Stomach (tissue), 9 donors: ENCODE measurements around the gene SPOCK3. TPM values are rescaled to one million over a fixed set of nuclear protein-coding genes. Genes with fewer than 3 reads are reported as not detected.
"Not testable (repeated sequence)": the region's sequence is repeated elsewhere in the genome, so short reads cannot be mapped to it uniquely, and the experiment has no call there.

Source experiments
- DNase-seq, 2 donors: peaks; one replicate each; pipeline versions ENCODE4 v3.0.0 to v3.0.0-alpha.2; 2013 to 2019
- H3K27ac ChIP-seq, 5 donors: fragments of 200-600 bp in 4 of 5; sonication (generic) in 4 of 5; one replicate each; pipeline ENCODE4 v1.5.1; 2013 to 2019; ENCODE audit warnings: mild to moderate bottlenecking in 1 of 5, moderate library complexity in 1 of 5
- H3K27me3 ChIP-seq, 3 donors: fragments of 200-600 bp; sonication (generic); one replicate each; pipeline ENCODE4 v1.5.1; 2017 to 2019; ENCODE audit warnings: mixed run types in 1 of 3
- H3K36me3 ChIP-seq, 4 donors: fragments of 200-600 bp; sonication (generic); 1 replicate in 3 of 4; 2 replicates in 1 of 4; pipeline ENCODE4 v1.5.1; 2016 to 2019
- H3K4me1 ChIP-seq, 4 donors: fragments of 200-600 bp; sonication (generic); one replicate each; pipeline ENCODE4 v1.5.1; 2016 to 2019
- H3K4me3 ChIP-seq, 4 donors: fragments of 200-600 bp; sonication (generic) in 3 of 4; one replicate each; pipeline ENCODE4 v1.5.1; 2016 to 2019; ENCODE audit warnings: mild to moderate bottlenecking in 1 of 4
- H3K9me3 ChIP-seq, 4 donors: fragments of 200-600 bp; sonication (generic); one replicate each; pipeline ENCODE4 v1.5.1; 2016 to 2019
- EP300 ChIP-seq: sonication (generic); formaldehyde crosslinking; IDR thresholded peaks from one replicate; pipeline ENCODE4 v1.6.1; 2017; ENCODE audit warnings: antibody characterized with exemption
- POLR2A ChIP-seq, 4 donors: fragments of 450-650 bp; IDR thresholded peaks; one replicate each; pipeline ENCODE4 v1.6.1; 2016; ENCODE audit warnings: antibody characterized with exemption in 4 of 4, control low read depth in 2 of 4, mild to moderate bottlenecking in 1 of 4, moderate library complexity in 1 of 4
- POLR2AphosphoS5 ChIP-seq, 3 donors: sonication (generic); formaldehyde crosslinking; IDR thresholded peaks; one replicate each; pipeline ENCODE4 v1.6.1; 2016; ENCODE audit warnings: antibody characterized with exemption in 3 of 3
- WGBS, 5 donors: extraction: QIAGEN DNeasy Blood & Tissue Kit in 3 of 5; methylation state at CpG; one replicate each; pipeline versions ENCODE4 v1.1.5 to v1.1.7; 2013 to 2018; 5-methylcytosine and 5-hydroxymethylcytosine counted together
- intact Hi-C: fragments of 100-400 bp; cut with DNase I; formaldehyde crosslinking; loops from one replicate; pipeline ENCODE4 v1.15.1; 2023; ENCODE audit warnings: low total_unique reads
- polyA plus RNA-seq, 3 donors: library from polyadenylated mRNA; stranded (reverse); fragments of 200-250 nt; gene quantifications; one replicate each; pipeline ENCODE4 v1.2.3, GENCODE V29; 2013
- total RNA-seq, 5 donors: library from RNA; depleted of rRNA; stranded (reverse); fragments of >200 nt; gene quantifications; one replicate each; pipeline versions ENCODE4 v1.1.0 to v1.2.3, GENCODE V29; 2014 to 2016
- TF ChIP-seq, protein P1 (sequence below), 7 experiments: fragments of 450-650 bp in 4 of 7; fragments of 200-600 bp in 3 of 7; sonication (generic) in 3 of 7; IDR thresholded peaks; one replicate each; pipeline ENCODE4 v1.5.1; 2016 to 2019; ENCODE audit warnings: antibody characterized with exemption in 7 of 7, control low read depth in 2 of 7, mild to moderate bottlenecking in 1 of 7
- donor health status: healthy with polysubstance abuse.
- donor health status: Bipolar disorder and iron deficiency.
- donor health status: healthy.

The SPOCK3 gene
- total and polyA plus RNA-seq, 8 donors, result 0.33 to 6.1 (median 1.8) TPM; not detected in 5

DNA sequence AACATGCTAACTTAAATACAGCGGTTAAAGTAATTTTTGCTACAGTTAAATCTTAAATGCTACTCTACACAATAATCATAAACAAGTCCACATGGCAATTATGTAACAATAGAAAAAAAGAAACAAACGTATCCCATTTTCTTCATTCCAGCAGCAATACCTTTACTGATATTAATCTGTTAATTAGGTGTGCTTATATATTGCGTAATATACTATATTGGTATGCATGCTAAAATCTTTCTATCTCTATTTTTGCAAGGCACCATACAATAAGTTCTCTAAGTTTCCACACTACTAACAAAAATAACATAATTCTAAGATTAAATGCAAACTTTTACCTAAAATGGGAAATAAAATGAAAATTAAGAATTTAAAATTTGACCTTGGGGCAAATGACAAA lies 500.6 kb downstream of the SPOCK3 start:
- no peak for TF ChIP-seq EP300
- TF ChIP-seq, protein P1, sequence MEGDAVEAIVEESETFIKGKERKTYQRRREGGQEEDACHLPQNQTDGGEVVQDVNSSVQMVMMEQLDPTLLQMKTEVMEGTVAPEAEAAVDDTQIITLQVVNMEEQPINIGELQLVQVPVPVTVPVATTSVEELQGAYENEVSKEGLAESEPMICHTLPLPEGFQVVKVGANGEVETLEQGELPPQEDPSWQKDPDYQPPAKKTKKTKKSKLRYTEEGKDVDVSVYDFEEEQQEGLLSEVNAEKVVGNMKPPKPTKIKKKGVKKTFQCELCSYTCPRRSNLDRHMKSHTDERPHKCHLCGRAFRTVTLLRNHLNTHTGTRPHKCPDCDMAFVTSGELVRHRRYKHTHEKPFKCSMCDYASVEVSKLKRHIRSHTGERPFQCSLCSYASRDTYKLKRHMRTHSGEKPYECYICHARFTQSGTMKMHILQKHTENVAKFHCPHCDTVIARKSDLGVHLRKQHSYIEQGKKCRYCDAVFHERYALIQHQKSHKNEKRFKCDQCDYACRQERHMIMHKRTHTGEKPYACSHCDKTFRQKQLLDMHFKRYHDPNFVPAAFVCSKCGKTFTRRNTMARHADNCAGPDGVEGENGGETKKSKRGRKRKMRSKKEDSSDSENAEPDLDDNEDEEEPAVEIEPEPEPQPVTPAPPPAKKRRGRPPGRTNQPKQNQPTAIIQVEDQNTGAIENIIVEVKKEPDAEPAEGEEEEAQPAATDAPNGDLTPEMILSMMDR (IDR thresholded peaks at IDR 0.05), result no peak
- TF ChIP-seq POLR2A (IDR thresholded peaks at IDR 0.05), result no peak
- no peak for TF ChIP-seq POLR2AphosphoS5 (IDR thresholded peaks at IDR 0.05)
- Histone ChIP-seq H3K9me3 (no peaks in the 10 kb centered on the region), H3K27me3 (no peaks in the 10 kb centered on the region), H3K4me1 (no peaks in the 10 kb centered on the region), H3K27ac (no peak overlapping the region), H3K4me3 (no peak overlapping the region), H3K36me3 (no peaks in the 10 kb centered on the region)
- WGBS, 5 donors, result 60 to 93% (median 90%) methylated on average over 3 of the region's 3 CpGs
- intact Hi-C loops, result no loop called here
- no peak for DNase-seq

DNA sequence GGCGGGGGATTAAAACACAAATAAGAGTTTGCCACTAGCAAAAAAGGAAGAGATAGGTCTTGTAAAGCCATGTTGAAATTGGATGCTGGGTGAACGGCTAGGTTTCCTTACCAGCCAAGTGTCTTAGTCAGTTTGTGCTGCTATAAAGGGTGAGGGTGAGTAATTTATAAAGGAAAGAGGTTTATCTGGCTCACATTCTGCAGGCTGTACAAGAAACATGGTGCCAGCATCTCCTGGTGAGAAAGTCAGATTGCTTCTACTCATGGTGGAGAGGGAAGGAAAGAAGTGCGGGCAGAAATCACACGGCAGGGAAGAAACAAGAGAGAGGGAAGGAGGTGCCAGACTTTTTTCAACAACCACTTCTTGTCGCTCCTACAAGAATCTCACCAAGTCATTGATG lies 507.5 kb downstream of the SPOCK3 start:
- TF ChIP-seq POLR2AphosphoS5 (IDR thresholded peaks at IDR 0.05) (no peak), POLR2A (IDR thresholded peaks at IDR 0.05) (no peak)
- no peaks in the 10 kb centered on the region for H3K27me3 ChIP-seq
- intact Hi-C loops, result no loop called here
- H3K4me1 ChIP-seq, result no peaks in the 10 kb centered on the region
- no peaks in the 10 kb centered on the region for H3K36me3 ChIP-seq
- H3K9me3 ChIP-seq, result no peaks in the 10 kb centered on the region
- DNase-seq, result no peak
- 74 to 87% (median 86%) methylated on average over 5 of the region's 5 CpGs for WGBS, 5 donors
- H3K27ac ChIP-seq, result no peak overlapping the region
- no peak overlapping the region for H3K4me3 ChIP-seq

DNA sequence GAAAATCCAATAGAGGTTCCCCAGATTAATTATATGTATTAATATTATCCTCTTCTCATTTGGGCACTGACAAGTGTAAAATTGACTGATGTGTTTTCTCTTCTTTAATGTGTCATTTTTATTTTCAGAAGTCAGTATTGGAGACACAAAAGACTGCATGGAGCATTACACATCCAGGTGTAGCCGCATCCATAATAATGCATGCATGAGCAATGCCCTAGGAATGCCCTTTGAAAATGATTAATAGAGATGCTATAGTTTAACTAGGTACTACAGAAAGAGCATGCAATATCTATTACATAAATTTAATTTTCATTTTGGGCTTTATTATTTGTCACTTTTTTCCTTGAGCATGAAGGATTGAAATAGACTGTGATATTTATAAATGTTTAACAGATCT lies 509.9 kb downstream of the SPOCK3 start:
- intact Hi-C loops, result no loop called here
- Histone ChIP-seq H3K9me3 (no peaks in the 10 kb centered on the region), H3K4me1 (no peaks in the 10 kb centered on the region), H3K36me3 (no peaks in the 10 kb centered on the region), H3K4me3 (no peak overlapping the region), H3K27ac (no peak overlapping the region), H3K27me3 (no peaks in the 10 kb centered on the region)
- DNase-seq, result no peak
- 85 to 97% (median 90%) methylated on average over 1 of the region's 1 CpG for WGBS, 5 donors
- TF ChIP-seq POLR2AphosphoS5 (IDR thresholded peaks at IDR 0.05) (no peak), EP300 (no peak), POLR2A (IDR thresholded peaks at IDR 0.05) (no peak)
- TF ChIP-seq, protein P1 (IDR thresholded peaks at IDR 0.05), result no peak

- Histone ChIP-seq H3K27ac (no peak overlapping the region), H3K4me3 (no peak overlapping the region), H3K36me3 (no peaks in the 10 kb centered on the region), H3K4me1 (no peaks in the 10 kb centered on the region), H3K27me3 (no peaks in the 10 kb centered on the region), H3K9me3 (no peaks in the 10 kb centered on the region)
- no peak for DNase-seq
- intact Hi-C loops, result no loop called here
- no peak for TF ChIP-seq POLR2AphosphoS5 (IDR thresholded peaks at IDR 0.05)
- TF ChIP-seq EP300, result no peak
- TF ChIP-seq, protein P1 (IDR thresholded peaks at IDR 0.05), result no peak
- TF ChIP-seq POLR2A (IDR thresholded peaks at IDR 0.05), result no peak
- WGBS, 5 donors, result 76 to 87% (median 86%) methylated on average over 5 of the region's 5 CpGs
These were observed 510.7 kb downstream of the SPOCK3 start for GRCh38 chr4:166723532-166724140.

- H3K4me1 ChIP-seq, H3K36me3 ChIP-seq, H3K4me3 ChIP-seq, DNase-seq, H3K27me3 ChIP-seq, intact Hi-C loops, H3K27ac ChIP-seq: not testable (repeated sequence)
- WGBS, 5 donors, result 85 to 97% (median 90%) methylated on average over 10 to 12 of the region's 12 CpGs
- peaks cover 0 to 13% (median 0%) of the 10 kb centered on the region in 4 donors for H3K9me3 ChIP-seq
These were observed 518.3 kb downstream of the SPOCK3 start for GRCh38 chr4:166715748-166716713.
